GM20431 (cell line): ENCODE data around the gene BAIAP3.
"Not testable (repeated sequence)": the region's sequence is repeated elsewhere in the genome, so short reads cannot be mapped to it uniquely, and the experiment has no call there.

Experiments
- in situ Hi-C: fragments of 300-500 bp; cut with MseI, MboI; formaldehyde crosslinking; loops from one replicate; pipeline ENCODE4 v1.15.0; 2020; ENCODE audit warnings: low sequenced_read_pairs; ENCODE audit not compliant: unreplicated experiment

The BAIAP3 gene, protein sequence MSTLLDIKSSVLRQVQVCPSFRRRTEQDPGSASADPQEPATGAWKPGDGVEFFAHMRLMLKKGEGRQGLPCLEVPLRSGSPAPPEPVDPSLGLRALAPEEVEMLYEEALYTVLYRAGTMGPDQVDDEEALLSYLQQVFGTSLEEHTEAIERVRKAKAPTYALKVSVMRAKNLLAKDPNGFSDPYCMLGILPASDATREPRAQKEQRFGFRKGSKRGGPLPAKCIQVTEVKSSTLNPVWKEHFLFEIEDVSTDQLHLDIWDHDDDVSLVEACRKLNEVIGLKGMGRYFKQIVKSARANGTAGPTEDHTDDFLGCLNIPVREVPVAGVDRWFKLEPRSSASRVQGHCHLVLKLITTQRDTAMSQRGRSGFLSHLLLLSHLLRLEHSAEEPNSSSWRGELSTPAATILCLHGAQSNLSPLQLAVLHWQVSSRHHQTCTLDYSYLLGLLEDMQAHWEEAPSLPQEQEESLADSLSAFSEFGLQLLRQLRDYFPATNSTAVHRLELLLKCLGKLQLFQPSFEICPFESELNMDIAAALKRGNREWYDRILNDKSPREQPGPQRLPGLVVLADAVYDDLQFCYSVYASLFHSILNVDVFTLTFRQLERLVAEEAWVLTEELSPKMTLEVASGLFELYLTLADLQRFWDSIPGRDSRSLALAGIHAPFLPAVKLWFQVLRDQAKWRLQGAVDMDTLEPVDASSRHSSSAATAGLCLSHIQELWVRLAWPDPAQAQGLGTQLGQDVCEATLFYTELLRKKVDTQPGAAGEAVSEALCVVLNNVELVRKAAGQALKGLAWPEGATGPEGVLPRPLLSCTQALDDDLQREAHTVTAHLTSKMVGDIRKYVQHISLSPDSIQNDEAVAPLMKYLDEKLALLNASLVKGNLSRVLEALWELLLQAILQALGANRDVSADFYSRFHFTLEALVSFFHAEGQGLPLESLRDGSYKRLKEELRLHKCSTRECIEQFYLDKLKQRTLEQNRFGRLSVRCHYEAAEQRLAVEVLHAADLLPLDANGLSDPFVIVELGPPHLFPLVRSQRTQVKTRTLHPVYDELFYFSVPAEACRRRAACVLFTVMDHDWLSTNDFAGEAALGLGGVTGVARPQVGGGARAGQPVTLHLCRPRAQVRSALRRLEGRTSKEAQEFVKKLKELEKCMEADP

DNA sequence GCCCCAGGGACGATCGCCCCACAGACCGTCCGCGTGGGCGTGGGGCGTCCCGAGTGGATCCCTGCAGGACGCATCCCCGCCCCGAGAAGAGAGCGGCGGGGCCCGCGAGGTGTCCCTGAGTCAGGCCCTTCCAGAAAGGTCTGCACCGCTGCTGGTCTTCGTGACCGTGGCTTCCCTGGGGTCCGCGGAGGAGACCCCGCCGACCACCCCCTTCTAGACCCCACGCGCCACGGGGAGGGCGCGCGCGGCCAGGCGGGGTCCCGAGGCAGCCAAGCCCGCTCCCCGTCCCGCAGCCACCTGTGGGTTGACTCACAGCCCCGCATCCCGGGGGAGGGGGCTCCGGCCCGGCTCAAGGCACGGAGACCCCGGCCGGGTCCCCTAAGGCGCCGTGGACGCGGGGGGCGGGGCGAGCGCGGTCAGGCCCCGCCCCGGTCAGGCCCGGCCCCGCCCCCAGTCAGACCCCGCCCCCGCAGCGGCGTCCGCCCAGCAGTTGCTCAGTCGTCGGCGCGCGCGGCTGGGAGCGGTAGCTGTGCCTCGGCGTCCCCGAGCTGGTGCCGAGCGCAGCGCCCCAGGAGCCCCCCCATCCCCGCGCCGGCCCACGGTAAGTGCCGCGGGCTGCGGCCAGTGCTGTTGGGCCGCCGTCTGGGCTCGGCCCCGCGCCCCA lies at the start of gene BAIAP3:
Gene BAIAP3, plus strand, starts transcription at position 497 of the 664 bp plus-strand sequence. CDS start 4,905 bp downstream, outside the sequence.
- in situ Hi-C loops, result no loop called here

DNA sequence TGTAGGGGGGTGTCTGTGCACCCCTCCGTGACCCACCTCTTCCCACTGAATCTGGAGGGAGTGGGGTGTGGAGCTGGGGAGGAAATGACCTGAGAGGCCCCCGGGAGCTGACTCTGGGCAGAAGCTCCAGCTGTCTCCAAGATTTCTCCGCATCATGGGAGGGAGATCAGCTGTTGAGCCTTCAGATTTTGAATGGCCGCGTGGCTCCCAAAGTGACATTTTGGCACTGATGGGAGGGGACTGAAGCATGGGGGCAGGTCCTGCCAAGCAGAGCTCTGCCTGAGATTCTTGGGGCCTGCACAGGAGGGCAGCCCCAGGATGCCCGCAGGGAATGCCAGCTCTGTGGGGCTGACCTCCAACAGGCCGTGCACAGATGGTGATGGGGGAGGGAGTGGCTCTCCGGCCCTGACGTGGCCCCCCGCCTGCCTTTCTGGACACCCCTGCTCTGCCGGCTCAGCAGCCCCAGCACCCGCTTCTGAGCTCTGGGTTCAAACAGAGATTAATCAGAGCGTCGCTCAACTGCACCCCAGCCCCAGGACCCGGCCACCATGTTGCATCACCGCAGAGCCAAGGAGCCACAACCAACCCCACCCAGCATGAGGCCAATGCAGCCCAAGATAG lies 49.3 kb upstream of the BAIAP3 start:
- in situ Hi-C loops, result no loop called here

DNA sequence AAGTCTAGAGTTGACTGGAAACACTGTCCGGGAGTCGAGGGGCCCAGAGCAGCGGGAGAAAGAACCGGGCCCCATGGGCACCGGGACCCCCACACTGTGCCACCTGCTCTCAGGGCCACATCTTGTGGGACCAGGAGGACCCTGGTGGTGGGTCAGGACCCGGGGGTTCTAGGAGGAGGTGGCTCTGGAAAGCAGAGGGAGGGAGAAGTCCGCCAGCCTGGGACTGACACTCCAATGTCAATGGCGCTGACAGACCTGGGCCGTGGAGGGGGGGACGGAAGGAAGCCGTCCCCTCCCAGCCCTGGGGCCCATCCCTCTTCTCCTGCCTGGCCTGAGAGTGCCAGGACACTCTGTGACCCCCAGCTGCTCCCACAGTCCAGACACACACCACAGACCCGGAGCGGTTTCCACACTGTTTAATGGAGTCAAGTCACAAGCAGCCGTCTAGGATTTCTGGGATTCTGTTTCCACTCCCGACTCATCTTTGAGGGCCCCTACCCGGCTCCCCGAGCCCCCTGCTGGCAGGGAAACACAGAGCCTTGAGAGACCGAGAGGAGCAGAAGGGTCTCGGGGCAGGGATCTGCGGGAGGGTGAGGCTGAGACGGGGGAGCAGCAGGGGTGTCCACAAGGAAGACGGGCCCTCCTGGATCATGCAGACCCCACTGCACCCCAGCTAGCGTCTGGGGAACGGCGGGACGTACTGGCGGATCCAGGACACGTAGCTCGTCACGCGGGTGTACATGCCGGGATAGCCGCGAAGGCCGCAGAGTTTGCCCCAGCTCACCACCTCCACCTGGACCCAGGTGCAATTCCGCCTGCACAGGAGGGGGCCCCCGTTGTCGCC lies 47.6 kb upstream of the BAIAP3 start:
- in situ Hi-C loops, result no loop called here

DNA sequence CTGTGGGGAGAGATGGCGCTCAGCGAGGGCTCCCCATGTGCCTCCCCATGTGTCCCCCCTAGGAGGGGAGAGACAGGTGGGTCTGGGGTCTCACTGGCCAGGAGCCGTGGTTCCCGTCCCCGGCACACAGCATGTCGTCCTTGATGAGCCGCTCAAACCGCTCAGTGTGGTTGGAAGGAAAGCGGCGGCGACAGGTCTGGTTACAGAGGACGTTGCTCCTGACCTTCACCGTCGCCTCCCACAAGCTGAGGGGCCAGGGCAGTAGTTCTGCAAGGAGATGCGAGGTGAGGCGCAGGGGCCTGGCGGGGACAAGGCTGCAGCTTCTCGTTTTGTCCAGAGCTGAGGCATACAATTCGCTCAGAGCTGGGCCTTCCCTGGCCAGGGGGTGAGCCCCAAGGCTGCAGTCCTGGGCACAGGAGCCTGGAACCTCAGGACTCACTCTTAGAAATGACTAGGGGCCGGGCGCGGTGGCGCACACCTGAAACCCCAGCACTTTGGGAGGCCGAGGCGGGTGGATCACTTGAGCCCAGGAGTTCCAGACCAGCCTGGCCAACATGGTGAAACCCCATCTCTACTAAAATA lies 46.8 kb upstream of the BAIAP3 start:
- in situ Hi-C loops, result no loop called here

DNA sequence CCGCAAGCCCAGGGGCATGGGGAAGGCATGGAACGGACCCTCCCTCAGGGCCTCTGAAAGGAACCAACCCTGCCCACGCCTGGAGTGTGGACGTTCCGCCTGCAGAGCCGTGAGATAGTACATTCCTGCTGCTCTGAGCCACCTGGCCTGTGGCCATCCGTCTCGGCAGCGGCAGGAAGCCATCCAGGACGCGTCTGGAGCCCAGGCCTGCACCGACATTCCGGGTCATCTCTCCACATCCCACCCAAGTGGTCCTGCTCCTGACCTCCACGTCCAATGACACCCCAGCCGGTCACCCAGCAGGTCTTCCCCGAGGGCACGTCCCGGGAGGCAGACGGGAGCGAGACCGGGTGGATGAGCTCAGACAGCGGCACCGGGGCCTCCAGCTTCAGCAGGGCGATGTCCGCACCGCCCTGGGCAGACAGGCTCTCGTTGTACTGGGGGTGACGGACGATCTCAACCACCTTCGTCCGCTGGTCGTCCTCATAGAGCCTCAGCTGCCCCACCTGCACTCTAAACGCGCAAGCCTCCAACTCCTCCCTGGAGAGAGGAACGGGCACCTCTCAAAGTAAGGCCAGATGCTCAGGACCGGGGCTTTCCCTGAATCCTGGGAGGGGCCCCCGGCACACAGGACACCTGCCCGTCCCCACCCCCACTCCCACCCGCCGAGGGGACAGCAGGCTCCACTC lies 45.3 kb upstream of the BAIAP3 start:
- in situ Hi-C loops, result no loop called here

DNA sequence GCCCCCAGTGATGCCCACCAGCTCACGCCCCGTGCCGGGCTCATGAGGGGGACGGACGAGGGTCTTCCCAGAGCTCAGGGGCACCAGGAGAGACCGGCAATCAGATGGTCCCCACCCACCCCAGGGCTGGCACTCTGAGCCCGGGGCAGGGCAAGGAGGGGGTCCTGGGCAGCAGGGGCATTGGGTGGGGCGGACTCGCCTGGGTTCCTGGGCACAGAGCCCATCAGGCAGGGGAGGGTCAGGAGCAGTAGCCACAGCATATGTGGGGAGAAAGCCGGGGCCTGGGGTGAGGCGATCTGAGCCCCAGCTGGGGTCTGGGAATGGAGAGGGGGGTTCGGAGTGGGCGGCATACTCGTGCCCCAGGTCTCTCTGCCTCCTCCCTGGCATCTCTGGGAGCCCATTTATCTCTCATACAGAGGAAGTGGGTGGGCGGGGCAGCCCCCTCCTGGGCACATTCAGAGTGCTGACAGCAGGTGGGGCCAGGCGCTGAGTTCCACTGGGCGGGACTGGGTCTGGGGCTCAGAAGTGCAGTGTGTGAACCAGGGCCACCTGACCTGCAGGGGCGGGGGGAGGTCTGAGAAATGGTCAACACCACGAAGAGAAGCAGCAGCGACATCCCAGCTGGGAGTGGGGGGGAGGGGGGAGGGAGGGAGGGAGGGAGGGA lies 44.5 kb upstream of the BAIAP3 start:
- in situ Hi-C loops, result no loop called here

DNA sequence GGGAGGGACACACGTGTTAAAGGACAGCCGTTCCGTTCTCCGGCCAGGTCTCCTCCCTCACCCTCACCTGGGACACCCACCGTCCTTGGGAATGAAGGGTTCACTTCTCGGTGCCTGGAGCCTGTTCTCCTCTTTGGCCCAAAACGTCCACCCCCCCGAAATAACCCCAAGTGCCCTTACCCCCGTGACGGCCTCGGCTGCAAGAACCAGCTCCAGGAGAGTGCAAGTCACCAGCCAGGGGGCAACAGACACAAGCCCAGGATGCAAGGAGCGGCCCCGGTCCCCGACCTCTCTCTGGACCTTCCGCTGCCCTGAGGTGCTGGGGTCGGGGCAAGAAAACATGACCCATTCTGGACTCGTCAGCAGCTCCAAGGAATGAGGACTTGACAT lies 44.0 kb upstream of the BAIAP3 start:
- in situ Hi-C loops, result no loop called here

DNA sequence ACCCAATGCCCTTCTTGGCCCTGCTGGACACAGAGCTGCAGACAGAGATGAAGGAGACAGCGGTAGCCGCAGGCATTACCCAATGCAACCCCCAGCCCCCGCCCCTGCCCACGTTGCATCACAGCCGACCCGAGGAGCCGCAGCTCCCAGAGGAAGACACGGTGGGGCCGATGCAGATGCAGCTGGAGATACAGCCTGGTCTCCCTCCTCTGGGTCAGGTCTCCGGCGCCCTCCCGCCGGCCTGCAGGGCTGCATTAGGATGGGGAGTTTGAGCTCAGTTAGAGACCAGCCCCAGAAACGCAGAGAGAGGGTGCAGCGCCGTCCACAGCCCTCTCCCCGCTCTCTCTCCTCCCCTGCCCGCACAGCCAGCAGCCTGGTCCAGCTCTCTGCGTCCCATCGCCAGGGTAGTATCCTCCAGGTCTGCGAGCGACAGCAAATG lies 43.4 kb upstream of the BAIAP3 start:
- in situ Hi-C loops, result no loop called here

DNA sequence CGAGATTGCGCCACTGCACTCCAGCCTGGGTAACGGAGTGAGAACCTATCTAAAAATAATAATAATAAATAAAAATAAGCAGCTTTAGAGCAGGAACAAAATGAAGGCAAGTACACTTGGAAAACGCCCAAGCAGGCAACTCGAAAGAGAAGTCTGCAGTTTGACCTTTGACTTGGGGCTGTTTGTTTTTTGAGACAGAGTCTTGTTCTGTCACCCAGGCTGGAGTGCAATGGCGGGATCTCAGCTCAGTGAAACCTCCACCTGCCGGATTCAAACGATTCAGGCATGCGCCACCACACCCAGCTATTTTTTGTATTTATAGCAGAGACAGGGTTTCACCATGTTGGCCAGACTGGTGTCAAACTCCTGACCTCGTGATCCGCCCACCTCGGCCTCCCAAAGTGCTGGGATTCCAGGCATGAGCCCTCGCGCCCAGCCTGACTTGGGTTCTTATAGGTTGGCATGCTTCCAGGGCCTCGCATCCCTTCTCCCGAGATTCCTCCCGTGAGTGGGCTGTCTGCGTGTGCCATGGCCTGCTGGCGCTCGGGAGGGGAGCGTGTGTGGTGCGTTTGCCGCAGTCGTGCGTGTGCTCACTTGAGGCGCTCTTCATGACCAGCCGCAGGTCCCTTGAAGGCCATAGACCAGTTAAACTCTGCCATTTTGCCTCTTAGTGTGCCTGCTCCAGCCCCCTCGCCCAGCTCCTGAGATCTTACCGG lies 42.4 kb upstream of the BAIAP3 start:
- in situ Hi-C loops, result no loop called here

DNA sequence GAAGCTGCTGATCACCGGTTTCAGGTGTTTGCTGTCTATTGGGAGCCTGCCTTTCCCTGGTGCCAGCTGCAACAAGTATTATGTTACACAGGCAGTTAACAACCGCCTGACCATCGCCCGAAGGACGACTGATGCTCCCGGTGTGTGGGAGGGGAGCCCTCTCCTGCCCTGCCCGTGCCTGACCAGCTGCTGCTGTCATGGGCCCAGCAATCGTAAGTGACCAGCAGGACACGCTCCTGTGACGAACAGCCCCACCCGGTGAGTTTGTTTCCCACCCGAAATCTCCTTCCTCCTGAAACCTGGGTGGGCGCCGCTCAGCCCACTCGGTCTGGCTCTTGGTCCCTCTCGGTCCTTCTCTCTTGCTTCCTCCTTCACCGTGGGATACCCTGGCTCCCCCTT lies 41.9 kb upstream of the BAIAP3 start:
- in situ Hi-C loops, result no loop called here

DNA sequence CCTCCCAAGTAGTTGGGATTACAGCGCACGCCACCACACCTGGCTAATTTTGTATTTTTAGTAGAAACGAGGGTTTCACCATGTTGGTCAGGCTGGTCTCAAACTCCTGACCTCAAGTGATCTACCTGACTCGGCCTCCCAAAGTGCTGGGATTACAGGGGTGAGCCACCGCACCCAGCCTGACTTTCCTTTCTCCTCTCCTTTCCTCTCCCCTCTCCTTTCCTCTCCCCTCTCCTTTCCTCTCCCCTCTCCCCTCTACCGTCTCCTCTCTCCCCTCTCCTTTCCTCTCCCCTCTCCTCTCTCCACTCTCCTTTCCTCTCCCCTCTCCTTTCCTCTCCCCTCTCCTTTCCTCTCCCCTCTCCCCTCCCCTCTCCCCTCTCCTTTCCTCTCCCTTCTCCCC lies 41.2 kb upstream of the BAIAP3 start:
- in situ Hi-C loops, result not testable (repeated sequence)

DNA sequence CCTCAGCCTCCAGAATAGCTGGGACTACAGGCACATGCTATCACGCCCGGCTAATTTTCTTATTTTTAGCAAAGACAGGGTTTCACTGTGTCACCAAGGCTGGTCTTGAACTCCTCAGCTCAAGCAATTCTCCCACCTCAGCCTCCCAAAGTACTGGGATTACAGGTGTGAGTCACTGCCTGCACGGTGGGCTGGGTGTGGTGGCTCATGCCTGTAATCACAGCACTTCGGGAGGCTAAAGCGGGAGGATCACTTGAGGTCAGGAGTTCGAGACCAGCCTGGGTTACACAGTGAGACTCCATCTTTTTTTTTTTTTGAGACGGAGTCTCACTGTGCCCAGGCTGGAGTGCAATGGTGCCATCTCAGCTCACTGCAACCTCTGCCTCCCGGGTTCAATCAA lies 40.6 kb upstream of the BAIAP3 start:
- in situ Hi-C loops, result not testable (repeated sequence)

DNA sequence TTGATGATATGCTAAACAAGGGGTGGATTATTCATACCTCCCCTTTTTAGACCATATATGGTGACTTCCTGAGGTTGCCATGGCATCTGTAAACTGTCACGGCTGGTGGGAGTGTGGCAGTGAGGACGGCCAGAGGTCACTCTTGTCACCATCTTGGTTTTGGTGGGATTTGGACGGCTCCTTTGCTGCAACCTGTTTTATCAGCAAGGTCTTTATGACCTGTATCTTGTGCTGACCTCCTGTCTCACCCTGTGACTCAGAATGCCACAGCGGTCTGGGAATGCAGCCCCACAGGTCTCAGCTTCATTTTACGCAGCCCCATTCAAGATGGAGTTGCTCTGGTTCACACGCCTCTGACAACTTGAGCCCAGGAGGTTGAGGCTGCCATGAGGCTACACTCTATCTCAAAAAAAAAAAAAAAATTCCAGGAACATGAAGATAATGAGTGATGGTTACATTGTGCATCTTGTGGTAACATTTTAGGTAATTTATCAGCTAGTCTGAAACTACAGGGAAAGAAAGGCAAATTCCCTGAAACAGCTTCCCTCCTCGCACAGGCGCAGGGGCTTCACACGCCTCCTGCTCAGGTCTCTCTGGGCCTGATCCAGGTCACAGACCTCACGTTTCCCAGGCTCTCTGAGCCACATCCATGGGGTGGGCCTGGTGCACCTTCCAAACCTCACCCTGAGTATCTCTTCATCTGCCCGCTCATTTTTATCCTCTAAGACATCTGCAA lies 39.4 kb upstream of the BAIAP3 start:
- in situ Hi-C loops, result no loop called here

DNA sequence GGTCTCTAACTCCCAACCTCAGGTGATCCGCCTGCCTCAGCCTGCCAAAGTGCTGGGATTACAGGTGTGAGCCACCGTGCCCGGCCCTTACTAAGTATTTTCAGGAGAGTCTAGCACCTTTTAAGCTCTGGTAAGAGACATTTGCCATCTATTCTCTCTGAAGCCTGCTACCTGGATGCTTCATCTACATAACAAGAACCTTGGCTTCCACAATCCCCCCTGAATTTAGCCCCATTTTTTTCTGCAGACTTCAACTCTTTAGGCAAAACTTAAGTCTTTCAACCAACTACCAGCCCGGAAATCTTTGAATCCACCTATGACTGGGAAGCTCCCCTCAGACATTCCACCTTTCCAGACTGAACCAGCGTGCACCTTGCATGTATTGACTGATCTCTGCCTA lies 38.0 kb upstream of the BAIAP3 start:
- in situ Hi-C loops, result no loop called here

DNA sequence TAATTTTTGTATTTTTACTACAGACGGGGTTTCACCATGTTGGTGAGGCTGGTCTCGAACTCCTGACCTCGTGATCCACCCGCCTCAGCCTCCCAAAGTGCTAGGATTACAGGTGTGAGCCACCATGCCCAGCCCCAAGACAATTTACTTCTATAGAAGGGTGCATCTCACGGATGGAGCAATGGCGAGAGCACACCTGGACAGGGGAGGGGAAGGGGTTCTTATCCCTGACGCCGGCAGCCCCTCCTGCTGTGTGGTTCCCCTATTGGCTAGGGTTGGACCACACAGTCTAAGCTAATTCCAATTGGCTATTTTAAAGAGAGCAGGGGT lies 36.8 kb upstream of the BAIAP3 start:
- in situ Hi-C loops, result not testable (repeated sequence)

DNA sequence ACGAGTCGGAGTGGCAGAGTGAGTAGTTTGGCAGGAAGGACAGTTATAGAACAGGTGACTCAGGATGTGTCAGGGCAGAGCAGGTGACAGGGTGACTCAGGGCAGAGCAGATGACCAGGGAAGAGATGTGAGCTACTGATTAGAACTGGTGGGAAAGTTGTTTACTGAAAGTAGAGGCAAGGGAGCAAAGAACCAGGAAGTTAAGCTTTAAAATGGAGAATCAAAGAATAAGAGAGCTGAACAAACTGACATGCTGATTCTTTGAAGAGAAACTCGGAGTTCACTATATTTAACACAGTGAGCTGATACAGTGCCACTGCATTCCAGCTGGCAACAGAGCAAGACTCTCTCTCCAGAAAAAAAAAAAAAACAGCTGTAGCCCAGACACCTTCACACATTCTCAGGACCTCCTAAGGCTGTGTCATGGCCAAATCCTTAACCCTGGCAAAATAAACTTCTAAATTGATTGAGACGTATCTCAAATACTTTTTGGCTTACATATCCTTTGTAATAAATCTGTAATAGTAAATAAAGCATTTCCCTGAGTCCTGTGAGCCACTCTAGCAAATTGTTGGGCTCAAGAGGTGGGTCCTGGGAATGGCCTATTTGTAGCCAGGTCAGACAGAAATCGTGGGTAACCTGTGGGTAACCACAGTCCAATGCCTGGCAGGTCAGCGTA lies 36.3 kb upstream of the BAIAP3 start:
- in situ Hi-C loops, result no loop called here
